Stimulated activated CD8-positive, alpha-beta memory T cell treated with anti-CD3 and anti-CD28 coated beads, Interleukin-15, amount 100 ng/mL, for 4 hours (primary cell): ENCODE results near the gene ATAD3C.

Source experiments
- DNase-seq, 2 donors: peaks; one replicate each; pipeline ENCODE4 v3.0.0-alpha.2; 2020; ENCODE audit warnings: low read depth in 2 of 2

The ATAD3C gene

GRCh38 chr1:1431845-1432273 lies 17.6 kb upstream of the ATAD3C start:
- no peak for DNase-seq

GRCh38 chr1:1432274-1432950 lies 17.1 kb upstream of the ATAD3C start:
- DNase-seq: no peak

DNA sequence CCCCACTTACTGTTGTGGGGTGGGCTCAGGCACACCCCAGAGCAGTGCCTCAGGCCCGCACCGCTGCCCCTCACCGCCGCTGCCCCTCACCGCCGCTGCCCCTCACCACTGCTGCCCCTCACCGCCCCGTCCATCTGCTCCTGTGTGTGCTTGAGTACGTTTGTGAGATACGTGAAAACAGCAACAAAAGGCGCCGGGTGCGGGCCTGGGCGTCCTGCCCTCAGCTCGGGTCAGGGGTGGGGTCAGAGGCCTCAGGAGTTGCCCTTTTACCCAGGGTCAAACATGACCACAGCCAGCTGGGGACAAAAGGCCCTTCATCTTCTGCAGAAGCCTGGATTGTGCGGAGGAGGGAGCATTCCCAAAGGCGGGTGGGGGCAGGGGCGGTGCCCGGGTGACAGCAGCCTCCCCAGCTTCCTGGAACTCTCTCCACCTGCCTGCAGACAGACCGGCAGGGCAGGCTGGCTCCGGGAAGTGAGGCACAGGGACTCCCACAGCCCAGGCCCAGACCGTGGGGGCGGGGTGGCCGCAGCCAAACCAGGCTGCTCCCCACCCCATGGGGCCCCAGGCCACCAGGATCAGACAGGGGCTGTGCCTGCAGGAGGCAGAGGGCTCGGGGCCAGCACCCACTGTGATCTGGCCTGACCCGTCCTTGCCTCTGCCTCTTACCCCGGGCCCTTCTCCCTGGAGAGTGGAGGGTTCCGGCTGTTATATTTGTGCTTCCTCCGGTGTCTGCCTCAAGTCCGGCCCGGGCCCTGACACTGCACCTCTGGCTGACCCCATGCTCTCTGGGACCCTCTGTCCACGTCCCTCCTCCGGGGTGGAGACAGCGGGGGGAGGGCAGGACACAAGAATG lies 16.3 kb upstream of the ATAD3C start:
- DNase-seq: no peak

- DNase-seq: peak in 1 of 2 donors; percentile 36
Measured at GRCh38 chr1:1433804-1434130, 15.7 kb upstream of the ATAD3C start.

DNA sequence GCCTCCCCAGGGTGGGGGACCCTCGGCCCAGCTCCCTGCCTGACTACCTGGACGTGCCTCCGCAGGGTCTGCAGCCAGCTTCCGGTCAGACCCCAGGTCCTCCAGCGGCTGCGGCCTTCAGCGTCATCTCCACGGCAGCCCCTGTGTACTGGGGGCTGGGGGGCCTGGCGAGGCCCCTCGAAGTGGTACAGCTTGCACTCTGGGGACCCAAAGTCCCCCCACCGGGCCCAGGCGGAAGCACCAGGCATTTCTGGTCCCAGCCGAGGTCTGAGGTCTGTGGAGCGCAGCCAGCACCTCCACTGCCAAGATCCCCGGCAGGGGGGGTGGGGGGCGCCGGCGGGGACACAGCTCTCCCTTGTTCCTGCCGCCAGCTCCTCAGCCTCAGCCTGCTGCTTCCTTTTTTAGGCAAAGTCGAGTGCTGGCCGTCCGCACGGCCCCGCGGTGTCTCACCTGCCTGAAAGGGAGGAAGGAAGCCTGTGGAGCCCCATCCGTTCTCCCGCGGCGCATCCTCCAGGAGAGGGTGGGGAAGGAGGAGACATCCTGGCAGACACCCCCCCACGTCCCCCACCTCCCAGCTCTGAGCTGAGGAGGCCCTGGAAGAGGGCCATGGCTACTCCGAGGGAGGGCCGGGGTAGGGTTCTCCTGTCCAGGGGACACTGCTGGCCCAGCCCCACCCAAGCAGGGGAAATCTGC lies 15.2 kb upstream of the ATAD3C start:
- DNase-seq: no peak

DNA sequence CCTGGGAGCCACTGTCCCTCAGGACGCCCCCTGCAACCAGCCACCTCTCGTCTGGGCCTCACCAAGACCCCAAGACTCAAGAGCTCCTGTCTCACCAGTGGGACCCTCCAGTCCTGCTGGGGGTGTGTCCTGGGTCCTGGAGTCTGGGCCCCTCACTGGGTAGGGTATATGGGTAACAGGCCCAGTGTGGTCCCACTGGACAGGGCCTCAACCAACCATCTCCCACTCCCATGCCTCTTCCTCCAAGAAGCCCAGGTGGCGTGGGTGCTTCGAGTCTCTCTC lies 14.7 kb upstream of the ATAD3C start:
- no peak for DNase-seq

GRCh38 chr1:1435106-1435903 lies 14.2 kb upstream of the ATAD3C start, which contains the start of gene VWA1:
Gene VWA1, plus strand, starts transcription at chr1:1435690. Its CDS starts 59 bp downstream, at chr1:1435749.
- peak; percentile 24 to 35 for DNase-seq

DNA sequence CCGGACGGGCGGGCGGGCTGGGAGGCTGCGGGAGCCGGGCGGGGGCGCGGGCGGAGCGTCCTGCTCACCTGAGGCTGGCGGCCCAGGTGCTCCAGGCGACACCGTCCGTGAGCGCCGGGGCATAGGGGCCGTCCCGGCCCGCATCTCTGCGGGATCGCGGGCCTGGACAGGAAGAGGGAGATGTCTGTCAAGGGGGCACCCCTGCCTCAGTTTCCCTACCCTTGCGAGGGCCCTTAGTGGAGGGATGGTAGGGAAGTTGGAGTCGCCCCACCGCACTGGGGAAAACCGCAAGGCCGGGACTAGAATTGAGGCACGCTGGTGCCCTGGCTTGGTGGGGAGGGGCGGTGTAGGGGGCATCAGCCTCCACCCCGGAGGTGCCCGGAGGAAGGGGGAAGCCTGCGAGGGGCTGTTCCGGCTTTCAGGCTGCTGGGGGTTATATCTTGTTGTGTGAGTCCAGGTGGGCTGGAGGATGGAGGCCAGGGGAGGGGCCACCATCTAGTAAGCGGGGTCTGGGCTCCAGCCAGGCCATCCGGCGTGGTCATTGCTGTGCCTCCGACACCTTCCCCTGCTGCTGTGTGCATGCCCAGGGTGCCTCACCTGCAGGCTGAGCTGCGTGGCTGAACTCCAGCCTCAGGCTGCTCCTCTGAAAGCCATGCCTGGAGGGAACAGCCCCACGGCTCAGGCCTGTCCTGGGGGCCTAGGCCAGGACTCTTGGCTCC lies 13.4 kb upstream of the ATAD3C start:
- DNase-seq: no peak

DNA sequence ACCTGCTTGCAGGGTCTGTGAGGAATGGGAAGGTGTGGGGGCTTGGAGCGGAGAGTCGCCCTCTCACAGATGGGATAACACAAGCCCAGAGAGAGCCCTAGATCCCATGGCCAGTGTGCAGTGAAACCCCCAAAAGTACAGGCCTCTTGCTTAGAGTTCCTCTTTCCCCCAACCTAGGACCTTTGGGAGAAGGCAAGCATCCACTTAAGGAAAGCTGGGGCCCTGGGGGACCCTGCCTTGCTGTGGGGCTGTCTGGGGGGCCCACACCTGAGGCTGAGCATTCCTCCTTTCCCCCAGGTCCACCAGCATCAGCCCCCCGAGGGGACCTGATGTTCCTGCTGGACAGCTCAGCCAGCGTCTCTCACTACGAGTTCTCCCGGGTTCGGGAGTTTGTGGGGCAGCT lies 12.9 kb upstream of the ATAD3C start:
- no peak for DNase-seq

DNA sequence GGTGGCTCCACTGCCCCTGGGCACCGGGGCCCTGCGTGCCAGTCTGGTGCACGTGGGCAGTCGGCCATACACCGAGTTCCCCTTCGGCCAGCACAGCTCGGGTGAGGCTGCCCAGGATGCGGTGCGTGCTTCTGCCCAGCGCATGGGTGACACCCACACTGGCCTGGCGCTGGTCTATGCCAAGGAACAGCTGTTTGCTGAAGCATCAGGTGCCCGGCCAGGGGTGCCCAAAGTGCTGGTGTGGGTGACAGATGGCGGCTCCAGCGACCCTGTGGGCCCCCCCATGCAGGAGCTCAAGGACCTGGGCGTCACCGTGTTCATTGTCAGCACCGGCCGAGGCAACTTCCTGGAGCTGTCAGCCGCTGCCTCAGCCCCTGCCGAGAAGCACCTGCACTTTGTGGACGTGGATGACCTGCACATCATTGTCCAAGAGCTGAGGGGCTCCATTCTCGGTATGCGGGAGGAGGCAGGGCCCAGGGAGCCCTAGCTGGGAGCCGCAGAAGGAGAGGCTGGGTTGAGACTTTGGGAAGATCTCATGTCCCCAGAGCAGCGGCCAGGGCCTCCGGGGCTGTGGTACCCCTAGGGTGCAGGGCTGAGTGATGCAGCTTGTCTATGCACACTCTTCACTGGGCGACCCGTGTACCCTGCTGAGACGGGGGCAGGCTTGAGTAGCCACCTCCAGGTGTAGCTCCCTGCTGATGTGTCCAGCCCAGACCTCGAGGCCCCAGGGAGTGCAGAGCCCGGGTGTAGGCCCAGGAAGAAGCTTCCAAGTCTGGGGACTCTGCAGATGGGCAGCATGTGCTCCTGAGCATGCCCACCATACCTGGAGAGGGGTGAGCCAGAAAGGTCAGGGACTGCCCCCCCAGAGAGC lies 12.2 kb upstream of the ATAD3C start:
- DNase-seq: no peak

- no peak for DNase-seq
Measured at GRCh38 chr1:1437904-1438376, 11.5 kb upstream of the ATAD3C start.

GRCh38 chr1:1438531-1439381 lies 10.7 kb upstream of the ATAD3C start:
- no peak for DNase-seq

- no peak for DNase-seq
Measured at GRCh38 chr1:1439546-1440261, 9.8 kb upstream of the ATAD3C start.

- no peak for DNase-seq
Measured at GRCh38 chr1:1440262-1441001, 9.1 kb upstream of the ATAD3C start.

GRCh38 chr1:1441002-1441888 lies 8.2 kb upstream of the ATAD3C start:
- DNase-seq: peak in 1 of 2 donors; percentile 26

- no peak for DNase-seq
Measured at GRCh38 chr1:1442069-1442770, 7.3 kb upstream of the ATAD3C start.
